DLD1 (cell line): ENCODE results near the gene SNAPC1.

Experiments used
- in situ Hi-C: cut with HindIII; loops from 2 replicates; pipeline ENCODE4 v1.10.0; 2017; ENCODE audit warnings: low sequenced_read_pairs

SNAPC1 gene

GRCh38 chr14:61761959-61762786, at the start of gene SNAPC1:
SNAPC1 (plus strand) TSS chr14:61762420; CDS start chr14:61762461, 41 bp downstream.
- in situ Hi-C loops = no loop called here

GRCh38 chr14:61713724-61714437, 48.3 kb upstream of the SNAPC1 start:
- in situ Hi-C loops = no loop called here

GRCh38 chr14:61716956-61717355, 45.3 kb upstream of the SNAPC1 start:
- in situ Hi-C loops = no loop called here

- in situ Hi-C loops = no loop called here
Observed at GRCh38 chr14:61718039-61718438, 44.2 kb upstream of the SNAPC1 start.

- in situ Hi-C loops = no loop called here
Observed at GRCh38 chr14:61719344-61720293, 42.6 kb upstream of the SNAPC1 start.

GRCh38 chr14:61720294-61720661, 41.9 kb upstream of the SNAPC1 start:
- in situ Hi-C loops = no loop called here

- in situ Hi-C loops = no loop called here
Observed at GRCh38 chr14:61720741-61721140, 41.5 kb upstream of the SNAPC1 start.

GRCh38 chr14:61724133-61724532, 38.1 kb upstream of the SNAPC1 start:
- in situ Hi-C loops = no loop called here

- in situ Hi-C loops = loop anchor here (25.0 kb wide), 1 partner anchor 240 kb away; no protein-coding TSS in a partner anchor
Observed at GRCh38 chr14:61726778-61727658, 35.2 kb upstream of the SNAPC1 start.

- in situ Hi-C loops = loop anchor here (25.0 kb wide), 1 partner anchor 244 kb away; no protein-coding TSS in a partner anchor
Observed at GRCh38 chr14:61730756-61731373, 31.4 kb upstream of the SNAPC1 start.

- in situ Hi-C loops = loop anchor here (25.0 kb wide), 1 partner anchor 247 kb away; no protein-coding TSS in a partner anchor
Observed at GRCh38 chr14:61733972-61734371, 28.2 kb upstream of the SNAPC1 start.

GRCh38 chr14:61736751-61737150, 25.5 kb upstream of the SNAPC1 start:
- in situ Hi-C loops = loop anchor here (25.0 kb wide), 1 partner anchor 249 kb away; no protein-coding TSS in a partner anchor

- in situ Hi-C loops = loop anchor here (25.0 kb wide), 1 partner anchor 251 kb away; no protein-coding TSS in a partner anchor
Observed at GRCh38 chr14:61737915-61738314, 24.3 kb upstream of the SNAPC1 start.

- in situ Hi-C loops = loop anchor here (25.0 kb wide), 1 partner anchor 252 kb away; no protein-coding TSS in a partner anchor
Observed at GRCh38 chr14:61739133-61739532, 23.1 kb upstream of the SNAPC1 start.

GRCh38 chr14:61742371-61742770, 19.8 kb upstream of the SNAPC1 start:
- in situ Hi-C loops = loop anchor here (25.0 kb wide), 1 partner anchor 255 kb away; no protein-coding TSS in a partner anchor

GRCh38 chr14:61744238-61744637, 18.0 kb upstream of the SNAPC1 start:
- in situ Hi-C loops = loop anchor here (25.0 kb wide), 1 partner anchor 257 kb away; no protein-coding TSS in a partner anchor

GRCh38 chr14:61746346-61746745, 15.9 kb upstream of the SNAPC1 start:
- in situ Hi-C loops = loop anchor here (25.0 kb wide), 1 partner anchor 259 kb away; no protein-coding TSS in a partner anchor

- in situ Hi-C loops = loop anchor here (25.0 kb wide), 1 partner anchor 260 kb away; no protein-coding TSS in a partner anchor
Observed at GRCh38 chr14:61746881-61747280, 15.3 kb upstream of the SNAPC1 start.

GRCh38 chr14:61747342-61747741, 14.9 kb upstream of the SNAPC1 start:
- in situ Hi-C loops = loop anchor here (25.0 kb wide), 1 partner anchor 260 kb away; no protein-coding TSS in a partner anchor
